Measurements from ENCODE around the gene IQCM. TPM values are rescaled to one million over a fixed set of nuclear protein-coding genes. Genes with fewer than 3 reads are reported as not detected.

The IQCM gene
- polyA plus RNA-seq, 1 of the 3 experiments (the other 2 are of a cell fraction) = not detected

DNA sequence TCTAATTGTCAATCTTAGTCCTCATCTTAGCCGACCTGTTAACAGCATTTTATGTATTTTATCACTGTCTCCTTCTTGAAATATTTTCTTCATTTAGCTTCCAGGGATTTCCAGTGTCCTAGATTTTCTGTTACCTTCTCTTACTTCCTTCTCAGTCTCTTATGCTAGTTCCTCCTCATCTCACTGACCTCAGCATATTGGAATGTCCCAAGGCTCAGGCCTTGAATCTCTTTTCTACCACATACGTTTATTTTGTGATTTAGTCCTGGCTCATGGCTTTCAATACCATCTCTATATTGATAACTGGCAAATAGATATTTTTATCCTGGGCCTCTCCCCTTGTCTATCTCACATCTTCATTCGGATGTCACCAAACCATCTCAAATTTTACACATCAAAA lies 61.1 kb downstream of the IQCM start (continued):
- TF ChIP-seq TAF1 (IDR thresholded peaks at IDR 0.05; ENCODE audit: borderline replicate concordance, low read depth, low read length) (no peak), SMC3 (IDR thresholded peaks at IDR 0.05; ENCODE audit: low read depth, low read length) (no peak), RAD21 (IDR thresholded peaks at IDR 0.05; ENCODE audit: low read length) (no peak), FOSL2 (IDR thresholded peaks at IDR 0.05; ENCODE audit: borderline replicate concordance, low read depth) (no peak)

DNA sequence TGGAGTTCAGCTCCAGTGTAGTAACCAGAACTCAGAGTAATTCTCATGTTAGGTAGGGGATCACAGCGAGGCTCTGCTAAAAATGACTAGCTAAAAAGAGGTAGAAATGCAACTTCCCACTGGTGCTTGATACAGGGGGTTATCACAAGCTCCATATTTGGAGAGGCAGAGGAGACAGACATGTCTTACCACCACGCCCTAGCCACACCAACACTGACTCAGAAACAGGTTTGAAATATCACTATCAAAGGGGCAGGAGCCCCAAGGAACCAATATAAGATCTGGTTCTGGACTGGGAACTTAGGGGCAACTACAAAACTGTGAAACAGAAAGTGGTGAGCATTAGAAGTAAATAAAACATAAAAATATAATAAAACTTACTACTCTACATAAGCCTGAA lies 62.9 kb downstream of the IQCM start:
- Histone ChIP-seq H3K9me3 (no peaks in the 10 kb centered on the region), H3K9me2 (no peaks in the 10 kb centered on the region), H3K27ac (ENCODE audit: low read depth in 2 of 2, low read length in 1 of 2) (no peak overlapping the region), H3F3A (replicated peaks; ENCODE audit: insufficient read depth) (no peaks in the 10 kb centered on the region), H2AFZ (ENCODE audit: low read depth) (no peak overlapping the region), H3K4me1 (ENCODE audit: control insufficient read depth in 1 of 2, insufficient read depth in 2 of 2, low read depth in 1 of 2, low read length in 1 of 2) (no peaks in the 10 kb centered on the region), H3K4me3 (ENCODE audit: low read depth in 2 of 2, low read length in 1 of 2) (no peak overlapping the region), H3K9ac (no peak overlapping the region), H3K4me2 (no peak overlapping the region), H4K20me1 (ENCODE audit: insufficient read depth) (no peaks in the 10 kb centered on the region), H3K27me3 (ENCODE audit: insufficient read depth) (no peaks in the 10 kb centered on the region), H3K79me2 (ENCODE audit: insufficient read depth) (no peaks in the 10 kb centered on the region), H3K36me3 (replicated peaks in 1 of 2; ENCODE audit: control insufficient read depth in 1 of 2, insufficient read depth in 2 of 2, low read length in 1 of 2) (no peaks in the 10 kb centered on the region)
- ChIA-PET CTCF (no interaction called here), POLR2A (no interaction called here)
- no peak for DNase-seq
- TF ChIP-seq, protein P1, sequence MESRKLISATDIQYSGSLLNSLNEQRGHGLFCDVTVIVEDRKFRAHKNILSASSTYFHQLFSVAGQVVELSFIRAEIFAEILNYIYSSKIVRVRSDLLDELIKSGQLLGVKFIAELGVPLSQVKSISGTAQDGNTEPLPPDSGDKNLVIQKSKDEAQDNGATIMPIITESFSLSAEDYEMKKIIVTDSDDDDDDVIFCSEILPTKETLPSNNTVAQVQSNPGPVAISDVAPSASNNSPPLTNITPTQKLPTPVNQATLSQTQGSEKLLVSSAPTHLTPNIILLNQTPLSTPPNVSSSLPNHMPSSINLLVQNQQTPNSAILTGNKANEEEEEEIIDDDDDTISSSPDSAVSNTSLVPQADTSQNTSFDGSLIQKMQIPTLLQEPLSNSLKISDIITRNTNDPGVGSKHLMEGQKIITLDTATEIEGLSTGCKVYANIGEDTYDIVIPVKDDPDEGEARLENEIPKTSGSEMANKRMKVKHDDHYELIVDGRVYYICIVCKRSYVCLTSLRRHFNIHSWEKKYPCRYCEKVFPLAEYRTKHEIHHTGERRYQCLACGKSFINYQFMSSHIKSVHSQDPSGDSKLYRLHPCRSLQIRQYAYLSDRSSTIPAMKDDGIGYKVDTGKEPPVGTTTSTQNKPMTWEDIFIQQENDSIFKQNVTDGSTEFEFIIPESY (IDR thresholded peaks at IDR 0.05; ENCODE audit: borderline replicate concordance, low read depth) = no peak
- TF ChIP-seq GABPA (IDR thresholded peaks at IDR 0.05; ENCODE audit: low read depth) (no peak), POLR2AphosphoS5 (IDR thresholded peaks at IDR 0.05; ENCODE audit: low read depth, low read length) (no peak), SMC3 (IDR thresholded peaks at IDR 0.05; ENCODE audit: low read depth, low read length) (no peak), MEF2A (IDR thresholded peaks at IDR 0.05; ENCODE audit: borderline replicate concordance, low read depth) (no peak), TCF12 (IDR thresholded peaks at IDR 0.05) (no peak), FOXJ3 (CRISPR knock-in tag; IDR thresholded peaks at IDR 0.05) (no peak), FOSL2 (IDR thresholded peaks at IDR 0.05; ENCODE audit: borderline replicate concordance, low read depth) (no peak), USF1 (IDR thresholded peaks at IDR 0.05; ENCODE audit: borderline replicate concordance, low read depth) (no peak), NRF1 (IDR thresholded peaks at IDR 0.05; ENCODE audit: low read depth, low read length) (no peak), RXRA (IDR thresholded peaks at IDR 0.05; ENCODE audit: borderline replicate concordance, low read depth) (no peak), RAD21 (IDR thresholded peaks at IDR 0.05; ENCODE audit: low read length) (no peak), TAF1 (IDR thresholded peaks at IDR 0.05; ENCODE audit: borderline replicate concordance, low read depth, low read length) (no peak), IRF3 (IDR thresholded peaks at IDR 0.05; ENCODE audit: low read depth, low read length) (no peak), FOXM1 (IDR thresholded peaks at IDR 0.05; ENCODE audit: low read depth) (no peak)
- TF ChIP-seq, protein P2, sequence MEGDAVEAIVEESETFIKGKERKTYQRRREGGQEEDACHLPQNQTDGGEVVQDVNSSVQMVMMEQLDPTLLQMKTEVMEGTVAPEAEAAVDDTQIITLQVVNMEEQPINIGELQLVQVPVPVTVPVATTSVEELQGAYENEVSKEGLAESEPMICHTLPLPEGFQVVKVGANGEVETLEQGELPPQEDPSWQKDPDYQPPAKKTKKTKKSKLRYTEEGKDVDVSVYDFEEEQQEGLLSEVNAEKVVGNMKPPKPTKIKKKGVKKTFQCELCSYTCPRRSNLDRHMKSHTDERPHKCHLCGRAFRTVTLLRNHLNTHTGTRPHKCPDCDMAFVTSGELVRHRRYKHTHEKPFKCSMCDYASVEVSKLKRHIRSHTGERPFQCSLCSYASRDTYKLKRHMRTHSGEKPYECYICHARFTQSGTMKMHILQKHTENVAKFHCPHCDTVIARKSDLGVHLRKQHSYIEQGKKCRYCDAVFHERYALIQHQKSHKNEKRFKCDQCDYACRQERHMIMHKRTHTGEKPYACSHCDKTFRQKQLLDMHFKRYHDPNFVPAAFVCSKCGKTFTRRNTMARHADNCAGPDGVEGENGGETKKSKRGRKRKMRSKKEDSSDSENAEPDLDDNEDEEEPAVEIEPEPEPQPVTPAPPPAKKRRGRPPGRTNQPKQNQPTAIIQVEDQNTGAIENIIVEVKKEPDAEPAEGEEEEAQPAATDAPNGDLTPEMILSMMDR (IDR thresholded peaks at IDR 0.05) = no peak
- TF ChIP-seq, protein P3, sequence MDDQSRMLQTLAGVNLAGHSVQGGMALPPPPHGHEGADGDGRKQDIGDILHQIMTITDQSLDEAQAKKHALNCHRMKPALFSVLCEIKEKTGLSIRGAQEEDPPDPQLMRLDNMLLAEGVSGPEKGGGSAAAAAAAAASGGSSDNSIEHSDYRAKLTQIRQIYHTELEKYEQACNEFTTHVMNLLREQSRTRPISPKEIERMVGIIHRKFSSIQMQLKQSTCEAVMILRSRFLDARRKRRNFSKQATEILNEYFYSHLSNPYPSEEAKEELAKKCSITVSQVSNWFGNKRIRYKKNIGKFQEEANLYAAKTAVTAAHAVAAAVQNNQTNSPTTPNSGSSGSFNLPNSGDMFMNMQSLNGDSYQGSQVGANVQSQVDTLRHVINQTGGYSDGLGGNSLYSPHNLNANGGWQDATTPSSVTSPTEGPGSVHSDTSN (IDR thresholded peaks at IDR 0.05) = no peak
- TF ChIP-seq, protein P4, sequence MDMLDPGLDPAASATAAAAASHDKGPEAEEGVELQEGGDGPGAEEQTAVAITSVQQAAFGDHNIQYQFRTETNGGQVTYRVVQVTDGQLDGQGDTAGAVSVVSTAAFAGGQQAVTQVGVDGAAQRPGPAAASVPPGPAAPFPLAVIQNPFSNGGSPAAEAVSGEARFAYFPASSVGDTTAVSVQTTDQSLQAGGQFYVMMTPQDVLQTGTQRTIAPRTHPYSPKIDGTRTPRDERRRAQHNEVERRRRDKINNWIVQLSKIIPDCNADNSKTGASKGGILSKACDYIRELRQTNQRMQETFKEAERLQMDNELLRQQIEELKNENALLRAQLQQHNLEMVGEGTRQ (IDR thresholded peaks at IDR 0.05; ENCODE audit: borderline replicate concordance, low read depth, low read length) = no peak
- 0% methylated on average over 2 of the region's 2 CpGs for WGBS (ENCODE audit: low lambda C conversion rate)

Data from SK-N-SH (cell line).